ENCODE results near the gene TPRX2. TPM values are rescaled to one million over a fixed set of nuclear protein-coding genes. Genes with fewer than 3 reads are reported as not detected.

The TPRX2 gene
- total and polyA plus RNA-seq, 10 of the 15 experiments (the other 5 are each of a cell fraction or from before 2014, with no cell fraction given), result not detected

- Histone ChIP-seq H3K4me3 (no peak overlapping the region), H3K36me3 (ENCODE audit: control insufficient read depth in 2 of 2, insufficient read depth in 2 of 2, low read length in 1 of 2) (no peaks in the 10 kb centered on the region), H3K9ac (ENCODE audit: control insufficient read depth, insufficient read depth, low read length) (no peak overlapping the region), H3K4me2 (ENCODE audit: control insufficient read depth, insufficient read depth) (no peak overlapping the region), H2AFZ (ENCODE audit: control insufficient read depth, low read depth, low read length) (no peak overlapping the region), H3K9me3 (replicated peaks; ENCODE audit: control insufficient read depth, insufficient read depth, low read length) (no peaks in the 10 kb centered on the region; the same call in 2 of the 3 replicates), H3K27ac (ENCODE audit: control insufficient read depth, insufficient read depth) (no peak overlapping the region), H3K79me2 (ENCODE audit: control insufficient read depth, insufficient read depth, low read length) (no peaks in the 10 kb centered on the region), H3K4me1 (ENCODE audit: control insufficient read depth, insufficient read depth, low read length) (no peaks in the 10 kb centered on the region), H3K27me3 (replicated peaks in 1 of 2; ENCODE audit: control insufficient read depth in 2 of 2, insufficient read depth in 2 of 2, low read length in 1 of 2) (no peaks in the 10 kb centered on the region), H4K20me1 (ENCODE audit: control insufficient read depth, insufficient read depth) (no peaks in the 10 kb centered on the region)
- FAIRE-seq, result no peak
- RAD21 ChIA-PET (ENCODE audit: unreplicated experiment), result no interaction called here
- WGBS (ENCODE audit: insufficient coverage, insufficient replicate concordance, low lambda C conversion rate, missing lambda C conversion rate), result 54% methylated on average over 5 of the region's 5 CpGs
- DNase-seq (ENCODE audit: low read depth, low spot score), result no peak
- CTCF ChIA-PET, result interaction anchor here (0.6 kb wide), 1 partner anchor 42 kb away, joined by 3 read pairs; no protein-coding TSS in a partner anchor
- intact Hi-C loops (cut with micrococcal nuclease; ENCODE audit: unreplicated experiment) (no loop called here), in situ Hi-C loops (cut with MboI) (no loop called here)
- SMC1A ChIA-PET (ENCODE audit: uncharacterized antibody, unreplicated experiment), result no interaction called here
- POLR2A ChIA-PET, result no interaction called here
- ATAC-seq, result no peak
- no TSS peak for BruUV-seq (replicated peaks)
- TF ChIP-seq, protein P1, sequence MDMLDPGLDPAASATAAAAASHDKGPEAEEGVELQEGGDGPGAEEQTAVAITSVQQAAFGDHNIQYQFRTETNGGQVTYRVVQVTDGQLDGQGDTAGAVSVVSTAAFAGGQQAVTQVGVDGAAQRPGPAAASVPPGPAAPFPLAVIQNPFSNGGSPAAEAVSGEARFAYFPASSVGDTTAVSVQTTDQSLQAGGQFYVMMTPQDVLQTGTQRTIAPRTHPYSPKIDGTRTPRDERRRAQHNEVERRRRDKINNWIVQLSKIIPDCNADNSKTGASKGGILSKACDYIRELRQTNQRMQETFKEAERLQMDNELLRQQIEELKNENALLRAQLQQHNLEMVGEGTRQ (IDR thresholded peaks at IDR 0.05; ENCODE audit: borderline replicate concordance, low read depth, low read length), result no peak
- TF ChIP-seq, protein P2, sequence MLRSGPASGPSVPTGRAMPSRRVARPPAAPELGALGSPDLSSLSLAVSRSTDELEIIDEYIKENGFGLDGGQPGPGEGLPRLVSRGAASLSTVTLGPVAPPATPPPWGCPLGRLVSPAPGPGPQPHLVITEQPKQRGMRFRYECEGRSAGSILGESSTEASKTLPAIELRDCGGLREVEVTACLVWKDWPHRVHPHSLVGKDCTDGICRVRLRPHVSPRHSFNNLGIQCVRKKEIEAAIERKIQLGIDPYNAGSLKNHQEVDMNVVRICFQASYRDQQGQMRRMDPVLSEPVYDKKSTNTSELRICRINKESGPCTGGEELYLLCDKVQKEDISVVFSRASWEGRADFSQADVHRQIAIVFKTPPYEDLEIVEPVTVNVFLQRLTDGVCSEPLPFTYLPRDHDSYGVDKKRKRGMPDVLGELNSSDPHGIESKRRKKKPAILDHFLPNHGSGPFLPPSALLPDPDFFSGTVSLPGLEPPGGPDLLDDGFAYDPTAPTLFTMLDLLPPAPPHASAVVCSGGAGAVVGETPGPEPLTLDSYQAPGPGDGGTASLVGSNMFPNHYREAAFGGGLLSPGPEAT (IDR thresholded peaks at IDR 0.05; ENCODE audit: low read depth), result no peak
- TF ChIP-seq BRCA1 (IDR thresholded peaks at IDR 0.05; ENCODE audit: low read depth, low read length) (no peak), NBN (IDR thresholded peaks at IDR 0.05) (no peak), PBX3 (IDR thresholded peaks at IDR 0.05; ENCODE audit: insufficient replicate concordance, low read depth, low read length) (no peak), SIX5 (IDR thresholded peaks at IDR 0.05; ENCODE audit: low read depth, low read length, severe bottlenecking) (no peak), YBX1 (IDR thresholded peaks at IDR 0.05) (no peak), NR2F1 (conservative IDR thresholded peaks at IDR 0.05) (no peak), PAX8 (IDR thresholded peaks at IDR 0.05) (no peak)
- TF ChIP-seq, protein P3, sequence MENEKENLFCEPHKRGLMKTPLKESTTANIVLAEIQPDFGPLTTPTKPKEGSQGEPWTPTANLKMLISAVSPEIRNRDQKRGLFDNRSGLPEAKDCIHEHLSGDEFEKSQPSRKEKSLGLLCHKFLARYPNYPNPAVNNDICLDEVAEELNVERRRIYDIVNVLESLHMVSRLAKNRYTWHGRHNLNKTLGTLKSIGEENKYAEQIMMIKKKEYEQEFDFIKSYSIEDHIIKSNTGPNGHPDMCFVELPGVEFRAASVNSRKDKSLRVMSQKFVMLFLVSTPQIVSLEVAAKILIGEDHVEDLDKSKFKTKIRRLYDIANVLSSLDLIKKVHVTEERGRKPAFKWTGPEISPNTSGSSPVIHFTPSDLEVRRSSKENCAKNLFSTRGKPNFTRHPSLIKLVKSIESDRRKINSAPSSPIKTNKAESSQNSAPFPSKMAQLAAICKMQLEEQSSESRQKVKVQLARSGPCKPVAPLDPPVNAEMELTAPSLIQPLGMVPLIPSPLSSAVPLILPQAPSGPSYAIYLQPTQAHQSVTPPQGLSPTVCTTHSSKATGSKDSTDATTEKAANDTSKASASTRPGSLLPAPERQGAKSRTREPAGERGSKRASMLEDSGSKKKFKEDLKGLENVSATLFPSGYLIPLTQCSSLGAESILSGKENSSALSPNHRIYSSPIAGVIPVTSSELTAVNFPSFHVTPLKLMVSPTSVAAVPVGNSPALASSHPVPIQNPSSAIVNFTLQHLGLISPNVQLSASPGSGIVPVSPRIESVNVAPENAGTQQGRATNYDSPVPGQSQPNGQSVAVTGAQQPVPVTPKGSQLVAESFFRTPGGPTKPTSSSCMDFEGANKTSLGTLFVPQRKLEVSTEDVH (IDR thresholded peaks at IDR 0.05; ENCODE audit: low read depth, partially characterized antibody), result no peak
- TF ChIP-seq, protein P4, sequence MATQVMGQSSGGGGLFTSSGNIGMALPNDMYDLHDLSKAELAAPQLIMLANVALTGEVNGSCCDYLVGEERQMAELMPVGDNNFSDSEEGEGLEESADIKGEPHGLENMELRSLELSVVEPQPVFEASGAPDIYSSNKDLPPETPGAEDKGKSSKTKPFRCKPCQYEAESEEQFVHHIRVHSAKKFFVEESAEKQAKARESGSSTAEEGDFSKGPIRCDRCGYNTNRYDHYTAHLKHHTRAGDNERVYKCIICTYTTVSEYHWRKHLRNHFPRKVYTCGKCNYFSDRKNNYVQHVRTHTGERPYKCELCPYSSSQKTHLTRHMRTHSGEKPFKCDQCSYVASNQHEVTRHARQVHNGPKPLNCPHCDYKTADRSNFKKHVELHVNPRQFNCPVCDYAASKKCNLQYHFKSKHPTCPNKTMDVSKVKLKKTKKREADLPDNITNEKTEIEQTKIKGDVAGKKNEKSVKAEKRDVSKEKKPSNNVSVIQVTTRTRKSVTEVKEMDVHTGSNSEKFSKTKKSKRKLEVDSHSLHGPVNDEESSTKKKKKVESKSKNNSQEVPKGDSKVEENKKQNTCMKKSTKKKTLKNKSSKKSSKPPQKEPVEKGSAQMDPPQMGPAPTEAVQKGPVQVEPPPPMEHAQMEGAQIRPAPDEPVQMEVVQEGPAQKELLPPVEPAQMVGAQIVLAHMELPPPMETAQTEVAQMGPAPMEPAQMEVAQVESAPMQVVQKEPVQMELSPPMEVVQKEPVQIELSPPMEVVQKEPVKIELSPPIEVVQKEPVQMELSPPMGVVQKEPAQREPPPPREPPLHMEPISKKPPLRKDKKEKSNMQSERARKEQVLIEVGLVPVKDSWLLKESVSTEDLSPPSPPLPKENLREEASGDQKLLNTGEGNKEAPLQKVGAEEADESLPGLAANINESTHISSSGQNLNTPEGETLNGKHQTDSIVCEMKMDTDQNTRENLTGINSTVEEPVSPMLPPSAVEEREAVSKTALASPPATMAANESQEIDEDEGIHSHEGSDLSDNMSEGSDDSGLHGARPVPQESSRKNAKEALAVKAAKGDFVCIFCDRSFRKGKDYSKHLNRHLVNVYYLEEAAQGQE (IDR thresholded peaks at IDR 0.05; ENCODE audit: low read depth, low read length), result no peak
- TF ChIP-seq, protein P5, sequence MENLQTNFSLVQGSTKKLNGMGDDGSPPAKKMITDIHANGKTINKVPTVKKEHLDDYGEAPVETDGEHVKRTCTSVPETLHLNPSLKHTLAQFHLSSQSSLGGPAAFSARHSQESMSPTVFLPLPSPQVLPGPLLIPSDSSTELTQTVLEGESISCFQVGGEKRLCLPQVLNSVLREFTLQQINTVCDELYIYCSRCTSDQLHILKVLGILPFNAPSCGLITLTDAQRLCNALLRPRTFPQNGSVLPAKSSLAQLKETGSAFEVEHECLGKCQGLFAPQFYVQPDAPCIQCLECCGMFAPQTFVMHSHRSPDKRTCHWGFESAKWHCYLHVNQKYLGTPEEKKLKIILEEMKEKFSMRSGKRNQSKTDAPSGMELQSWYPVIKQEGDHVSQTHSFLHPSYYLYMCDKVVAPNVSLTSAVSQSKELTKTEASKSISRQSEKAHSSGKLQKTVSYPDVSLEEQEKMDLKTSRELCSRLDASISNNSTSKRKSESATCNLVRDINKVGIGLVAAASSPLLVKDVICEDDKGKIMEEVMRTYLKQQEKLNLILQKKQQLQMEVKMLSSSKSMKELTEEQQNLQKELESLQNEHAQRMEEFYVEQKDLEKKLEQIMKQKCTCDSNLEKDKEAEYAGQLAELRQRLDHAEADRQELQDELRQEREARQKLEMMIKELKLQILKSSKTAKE (IDR thresholded peaks at IDR 0.05; ENCODE audit: low read depth, poor library complexity, severe bottlenecking), result no peak
Measured at GRCh38 chr19:47896773-47897172, 37.7 kb downstream of the TPRX2 start.
